Cardiac ventricle fibroblast (primary cell): ENCODE measurements around the gene LRRC75A. TPM values are rescaled to one million over a fixed set of nuclear protein-coding genes. Genes with fewer than 3 reads are reported as not detected.

ENCODE experiments used
- total RNA-seq: library from RNA; depleted of rRNA; stranded (reverse); fragments of >200 nt; gene quantifications from 2 replicates; pipeline ENCODE4 v1.2.3, GENCODE V29; 2015

The LRRC75A gene
- 0.10 TPM in 1 of 2 replicates, not detected in the other for total RNA-seq

GRCh38 chr17:16491703-16492612, at the start of gene LRRC75A:
Gene LRRC75A (minus strand): TSS chr17:16492193. CDS start chr17:16491990, 203 bp downstream.

GRCh38 chr17:16415031-16415924, 76.7 kb downstream of the LRRC75A start, which contains the start of gene TRPV2:
Gene TRPV2 (plus strand): TSS chr17:16415571. CDS start chr17:16417669, 2,098 bp downstream.

Other genes with a start within 250 kb of the LRRC75A start
- 7.0 and 16.7 TPM in 2 replicates for gene CENPV, start 138.7 kb downstream of the LRRC75A start, total RNA-seq
- gene UBB, start 111.1 kb downstream of the LRRC75A start, total RNA-seq = 730 and 902 TPM in 2 replicates
- gene TRPV2, start 76.6 kb downstream of the LRRC75A start, total RNA-seq = 23.5 and 25.9 TPM in 2 replicates
- gene ZNF287, start 77.0 kb upstream of the LRRC75A start, total RNA-seq = 6.3 and 6.8 TPM in 2 replicates
- gene ZNF624, start 161.7 kb upstream of the LRRC75A start, total RNA-seq = 2.9 and 8.9 TPM in 2 replicates
- gene CCDC144A, start 198.0 kb upstream of the LRRC75A start, total RNA-seq = 0.68 and 1.3 TPM in 2 replicates